Breast epithelium (tissue), 4 donors: ENCODE data around the gene RABGAP1L. TPM values are rescaled to one million over a fixed set of nuclear protein-coding genes. Genes with fewer than 3 reads are reported as not detected.

Source experiments
- DNase-seq, 2 donors: peaks; one replicate each; pipeline ENCODE4 v3.0.0-alpha.2; 2019; ENCODE audit warnings: low spot score in 2 of 2
- H3K27ac ChIP-seq, 2 donors: fragments of 200-600 bp; sonication (generic) in 1 of 2; one replicate each; pipeline ENCODE4 v1.5.1; 2016 to 2019; ENCODE audit warnings: mild to moderate bottlenecking in 1 of 2
- H3K27me3 ChIP-seq, 2 donors: fragments of 200-600 bp; sonication (generic) in 1 of 2; one replicate each; pipeline versions ENCODE4 v1.5.1 to v1.6.0; 2017 to 2019; ENCODE audit warnings: control low read depth in 1 of 2, mild to moderate bottlenecking in 1 of 2
- H3K36me3 ChIP-seq: fragments of 200-600 bp; one replicate; pipeline ENCODE4 v1.5.1; 2019
- H3K4me1 ChIP-seq, 2 donors: fragments of 200-600 bp; sonication (generic); one replicate each; pipeline ENCODE4 v1.5.1; 2016 to 2019; ENCODE audit warnings: control low read depth in 1 of 2
- H3K4me3 ChIP-seq, 3 donors: fragments of 200-600 bp; sonication (generic); 1 replicate in 2 of 3; 2 replicates in 1 of 3; pipeline ENCODE4 v1.5.1; 2016 to 2019; ENCODE audit warnings: mild to moderate bottlenecking in 3 of 3, moderate library complexity in 2 of 3
- H3K9me3 ChIP-seq, 2 donors: fragments of 200-600 bp; sonication (generic) in 1 of 2; one replicate each; pipeline ENCODE4 v1.5.1; 2016 to 2019; ENCODE audit warnings: control low read depth in 1 of 2
- POLR2A ChIP-seq: fragments of 450-650 bp; IDR thresholded peaks from one replicate; pipeline ENCODE4 v1.6.1; 2016; ENCODE audit warnings: antibody characterized with exemption, mild to moderate bottlenecking, moderate library complexity
- POLR2AphosphoS5 ChIP-seq, 3 donors: sonication (generic); formaldehyde crosslinking; IDR thresholded peaks; one replicate each; pipeline ENCODE4 v1.6.1; 2017; ENCODE audit warnings: antibody characterized with exemption in 3 of 3
- intact Hi-C: fragments of 100-400 bp; cut with DNase I; formaldehyde crosslinking; loops from one replicate; pipeline ENCODE4 v1.15.1; 2023; ENCODE audit warnings: low total_unique reads
- total RNA-seq, 3 donors: library from RNA; depleted of rRNA; stranded (reverse); fragments of >200 nt; gene quantifications; one replicate each; pipeline ENCODE4 v1.1.0, GENCODE V29; 2016
- TF ChIP-seq, protein P1 (sequence below), 3 donors: fragments of 450-650 bp; IDR thresholded peaks; one replicate each; pipeline ENCODE4 v1.5.1; 2016 to 2017; ENCODE audit warnings: antibody characterized with exemption in 3 of 3, mild to moderate bottlenecking in 3 of 3, moderate library complexity in 3 of 3

RABGAP1L gene
- total RNA-seq, 3 donors from 2014 or later: 41.3 to 83.7 (median 49.5) TPM

DNA sequence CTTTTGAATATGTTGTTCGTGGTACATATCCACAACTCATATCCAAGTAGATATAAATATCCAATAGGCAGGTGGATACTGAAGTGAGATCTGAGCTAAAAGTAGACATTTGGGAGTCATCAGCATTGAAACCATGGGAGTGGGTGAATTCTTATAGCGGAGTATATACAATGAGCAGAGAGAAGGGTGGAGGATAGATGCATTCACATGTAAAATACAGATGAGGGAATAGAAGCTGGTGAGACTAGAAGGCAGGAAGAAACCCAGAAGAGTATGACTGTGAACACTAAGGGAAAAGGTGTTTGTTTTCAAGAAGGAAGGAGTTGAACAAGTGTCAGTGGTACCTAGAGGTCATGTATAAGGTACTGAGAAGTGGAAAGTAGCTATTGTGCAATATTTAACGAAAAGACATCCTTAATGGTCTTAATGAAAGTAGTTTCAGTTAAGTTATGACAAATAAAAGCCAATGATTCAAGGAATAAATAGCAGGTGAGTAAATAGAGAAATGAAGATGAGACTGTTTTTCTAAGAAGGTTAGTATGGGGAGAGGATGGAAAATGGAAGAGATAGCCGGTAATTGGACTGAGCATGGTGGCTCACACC is 658.8 kb downstream of the RABGAP1L start:
- no peaks in the 10 kb centered on the region for H3K9me3 ChIP-seq
- intact Hi-C loops: no loop called here
- H3K4me1 ChIP-seq: no peaks in the 10 kb centered on the region
- DNase-seq: no peak
- H3K36me3 ChIP-seq: no peaks in the 10 kb centered on the region
- no peak overlapping the region for H3K4me3 ChIP-seq
- TF ChIP-seq, protein P1, sequence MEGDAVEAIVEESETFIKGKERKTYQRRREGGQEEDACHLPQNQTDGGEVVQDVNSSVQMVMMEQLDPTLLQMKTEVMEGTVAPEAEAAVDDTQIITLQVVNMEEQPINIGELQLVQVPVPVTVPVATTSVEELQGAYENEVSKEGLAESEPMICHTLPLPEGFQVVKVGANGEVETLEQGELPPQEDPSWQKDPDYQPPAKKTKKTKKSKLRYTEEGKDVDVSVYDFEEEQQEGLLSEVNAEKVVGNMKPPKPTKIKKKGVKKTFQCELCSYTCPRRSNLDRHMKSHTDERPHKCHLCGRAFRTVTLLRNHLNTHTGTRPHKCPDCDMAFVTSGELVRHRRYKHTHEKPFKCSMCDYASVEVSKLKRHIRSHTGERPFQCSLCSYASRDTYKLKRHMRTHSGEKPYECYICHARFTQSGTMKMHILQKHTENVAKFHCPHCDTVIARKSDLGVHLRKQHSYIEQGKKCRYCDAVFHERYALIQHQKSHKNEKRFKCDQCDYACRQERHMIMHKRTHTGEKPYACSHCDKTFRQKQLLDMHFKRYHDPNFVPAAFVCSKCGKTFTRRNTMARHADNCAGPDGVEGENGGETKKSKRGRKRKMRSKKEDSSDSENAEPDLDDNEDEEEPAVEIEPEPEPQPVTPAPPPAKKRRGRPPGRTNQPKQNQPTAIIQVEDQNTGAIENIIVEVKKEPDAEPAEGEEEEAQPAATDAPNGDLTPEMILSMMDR (IDR thresholded peaks at IDR 0.05): no peak
- no peak overlapping the region for H3K27ac ChIP-seq
- H3K27me3 ChIP-seq: no peaks in the 10 kb centered on the region

DNA sequence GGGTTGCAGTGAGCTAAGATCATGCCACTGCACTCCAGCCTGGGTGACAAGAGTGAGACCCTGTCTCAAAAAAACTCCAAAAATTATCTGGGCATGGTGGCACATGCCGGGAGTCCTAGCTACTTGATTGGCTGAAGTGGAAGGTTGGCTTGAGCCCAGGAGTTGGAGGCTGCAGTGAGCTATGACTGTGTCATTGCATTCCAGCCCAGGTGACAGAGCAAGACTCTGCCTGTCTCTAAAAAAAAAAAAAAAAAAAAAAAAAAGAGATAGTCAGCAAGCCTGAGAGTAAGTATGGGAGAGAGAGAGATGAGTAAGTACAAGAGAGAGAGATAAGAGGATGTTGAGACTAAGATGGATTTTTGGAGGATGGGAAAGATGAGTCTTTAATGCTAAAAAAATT is 659.6 kb downstream of the RABGAP1L start:
- H3K9me3 ChIP-seq: no peaks in the 10 kb centered on the region
- no peaks in the 10 kb centered on the region for H3K4me1 ChIP-seq
- DNase-seq: no peak
- no peak overlapping the region for H3K27ac ChIP-seq
- H3K4me3 ChIP-seq: no peak overlapping the region
- H3K36me3 ChIP-seq: no peaks in the 10 kb centered on the region
- intact Hi-C loops: no loop called here
- TF ChIP-seq POLR2A: no peak
- no peak for TF ChIP-seq POLR2AphosphoS5 (IDR thresholded peaks at IDR 0.05)
- TF ChIP-seq, protein P1 (IDR thresholded peaks at IDR 0.05): no peak
- H3K27me3 ChIP-seq: no peaks in the 10 kb centered on the region

DNA sequence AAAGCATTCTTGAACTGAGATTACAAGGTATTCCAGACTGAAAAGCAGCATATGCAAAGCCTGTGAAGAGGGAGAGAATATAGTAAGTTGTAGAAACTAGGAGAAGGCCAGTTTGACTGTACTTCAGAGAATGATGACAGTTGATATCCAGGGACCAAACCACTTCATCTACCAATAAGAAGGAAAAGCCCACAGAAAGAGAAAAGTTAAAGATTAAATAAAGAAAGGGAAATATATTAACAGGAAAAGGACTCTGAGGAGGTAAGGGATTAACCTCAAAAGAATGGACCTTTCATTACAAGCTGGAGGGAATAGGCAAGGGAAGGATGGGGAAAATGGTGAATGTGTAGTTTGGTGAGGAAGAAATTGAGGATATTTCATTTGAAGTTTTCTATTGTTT is 660.3 kb downstream of the RABGAP1L start:
- Histone ChIP-seq H3K27me3 (no peaks in the 10 kb centered on the region), H3K4me3 (no peak overlapping the region), H3K4me1 (no peaks in the 10 kb centered on the region), H3K9me3 (no peaks in the 10 kb centered on the region), H3K27ac (no peak overlapping the region), H3K36me3 (no peaks in the 10 kb centered on the region)
- no peak for TF ChIP-seq POLR2AphosphoS5 (IDR thresholded peaks at IDR 0.05)
- TF ChIP-seq, protein P1 (IDR thresholded peaks at IDR 0.05): no peak
- TF ChIP-seq POLR2A: no peak
- intact Hi-C loops: no loop called here
- DNase-seq: no peak

DNA sequence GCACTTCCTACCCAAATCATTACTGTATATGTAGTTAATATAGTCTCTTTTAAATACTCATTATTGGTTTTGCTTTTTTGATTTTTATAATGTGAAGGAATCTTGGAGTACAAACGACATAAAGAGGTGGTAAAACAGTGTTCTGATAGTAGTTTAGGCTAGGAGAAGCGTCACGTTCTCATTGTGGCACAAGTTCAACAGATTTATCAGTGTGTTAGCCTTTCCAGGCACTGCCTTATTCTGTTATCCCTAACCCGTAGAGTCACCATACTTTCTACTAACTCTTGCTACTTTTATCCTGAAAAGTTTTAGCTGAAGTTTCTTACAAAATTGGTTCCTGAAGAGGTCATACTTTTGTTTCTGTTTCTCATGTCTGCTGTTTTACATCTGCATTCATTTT is 665.8 kb downstream of the RABGAP1L start:
- Histone ChIP-seq H3K36me3 (no peaks in the 10 kb centered on the region), H3K4me3 (no peak overlapping the region), H3K4me1 (no peaks in the 10 kb centered on the region), H3K27ac (no peak overlapping the region), H3K9me3 (no peaks in the 10 kb centered on the region), H3K27me3 (no peaks in the 10 kb centered on the region)
- intact Hi-C loops: no loop called here
- TF ChIP-seq, protein P1 (IDR thresholded peaks at IDR 0.05): no peak
- TF ChIP-seq POLR2A (no peak), POLR2AphosphoS5 (IDR thresholded peaks at IDR 0.05) (no peak)
- no peak for DNase-seq

DNA sequence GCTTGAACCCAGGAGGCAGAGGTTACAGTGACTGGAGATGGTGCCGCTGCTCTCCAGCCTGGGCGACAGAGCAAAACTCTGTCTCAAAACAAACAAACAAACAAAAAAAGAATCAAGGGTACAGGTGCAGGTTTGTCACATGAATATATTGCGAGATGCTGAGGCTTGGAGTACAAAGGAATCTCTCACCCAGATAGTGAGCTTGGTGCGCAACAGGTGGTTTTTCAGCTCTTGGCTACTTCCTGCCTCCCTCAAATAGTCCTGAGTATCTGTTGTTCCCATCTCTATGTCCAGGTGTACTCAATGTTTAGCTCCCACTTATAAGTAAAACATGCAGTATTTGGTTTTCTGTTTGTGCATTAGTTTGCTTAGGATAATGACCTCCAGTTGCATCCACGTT is 666.5 kb downstream of the RABGAP1L start:
- Histone ChIP-seq H3K4me3 (no peak overlapping the region), H3K27me3 (no peaks in the 10 kb centered on the region), H3K9me3 (no peaks in the 10 kb centered on the region), H3K27ac (no peak overlapping the region), H3K4me1 (no peaks in the 10 kb centered on the region), H3K36me3 (no peaks in the 10 kb centered on the region)
- no peak for TF ChIP-seq POLR2AphosphoS5 (IDR thresholded peaks at IDR 0.05)
- TF ChIP-seq POLR2A: no peak
- TF ChIP-seq, protein P1 (IDR thresholded peaks at IDR 0.05): no peak
- intact Hi-C loops: no loop called here
- no peak for DNase-seq
